Trophoblast cell (in vitro differentiated cells and primary cell): ENCODE measurements around the gene IGFBP3.

Source experiments
- DNase-seq, 2 donors: peaks; one replicate each; pipeline ENCODE4 v3.0.0-alpha.2; 2016
- H2AFZ ChIP-seq: 2 replicates; pipeline ENCODE4 v1.6.1; 2013; ENCODE audit warnings: low read length, moderate library complexity, mild to moderate bottlenecking; ENCODE audit not compliant: insufficient read depth, poor library complexity
- H2AK5ac ChIP-seq: 2 replicates; pipeline ENCODE4 v1.6.1; 2013; ENCODE audit warnings: mild to moderate bottlenecking, low read length
- H2BK120ac ChIP-seq: 2 replicates; pipeline ENCODE4 v1.6.1; 2013; ENCODE audit warnings: low read length, mild to moderate bottlenecking, moderate library complexity; ENCODE audit not compliant: insufficient read depth, poor library complexity
- H2BK12ac ChIP-seq: 2 replicates; pipeline ENCODE4 v1.6.1; 2013; ENCODE audit warnings: mild to moderate bottlenecking, low read length, moderate library complexity
- H2BK5ac ChIP-seq: 2 replicates; pipeline ENCODE4 v1.6.1; 2013; ENCODE audit warnings: low read length, low read depth, moderate library complexity, mild to moderate bottlenecking; ENCODE audit not compliant: poor library complexity
- H3K14ac ChIP-seq: 2 replicates; pipeline ENCODE4 v1.6.1; 2013; ENCODE audit warnings: mild to moderate bottlenecking, low read length
- H3K18ac ChIP-seq: 2 replicates; pipeline ENCODE4 v1.6.1; 2013; ENCODE audit warnings: mild to moderate bottlenecking, low read length
- H3K23ac ChIP-seq: 2 replicates; pipeline ENCODE4 v1.6.1; 2013; ENCODE audit warnings: low read length
- H3K27ac ChIP-seq: 2 replicates; pipeline ENCODE4 v1.5.1; 2013; ENCODE audit warnings: low read depth, mild to moderate bottlenecking, inconsistent platforms, low read length, moderate library complexity
- H3K27me3 ChIP-seq: 2 replicates; pipeline ENCODE4 v1.6.1; 2013; ENCODE audit warnings: inconsistent platforms, mild to moderate bottlenecking, low read length, moderate library complexity; ENCODE audit not compliant: insufficient read depth
- H3K36me3 ChIP-seq, 2 experiments: 1 replicate in 1 of 2; 2 replicates in 1 of 2; pipeline ENCODE4 v1.6.1; 2013; ENCODE audit warnings: low read length in 2 of 2, mild to moderate bottlenecking in 2 of 2, moderate library complexity in 1 of 2; ENCODE audit not compliant: insufficient read depth in 2 of 2, control insufficient read depth in 1 of 2
- H3K4ac ChIP-seq: 2 replicates; pipeline ENCODE4 v1.6.1; 2013; ENCODE audit warnings: low read depth, mild to moderate bottlenecking, low read length, moderate library complexity
- H3K4me1 ChIP-seq, 2 experiments: 1 replicate in 1 of 2; 2 replicates in 1 of 2; pipeline ENCODE4 v1.6.1; 2013; ENCODE audit warnings: low read length in 2 of 2, mild to moderate bottlenecking in 2 of 2, moderate library complexity in 1 of 2; ENCODE audit not compliant: insufficient read depth in 2 of 2, control insufficient read depth in 1 of 2
- H3K4me2 ChIP-seq: 2 replicates; pipeline ENCODE4 v1.6.1; 2013; ENCODE audit warnings: inconsistent platforms, mild to moderate bottlenecking, low read length, moderate library complexity
- H3K4me3 ChIP-seq: 2 replicates; pipeline ENCODE4 v1.5.1; 2013; ENCODE audit warnings: mild to moderate bottlenecking, low read depth, low read length, inconsistent platforms
- H3K79me1 ChIP-seq: one replicate; pipeline ENCODE4 v1.6.1; 2013; ENCODE audit warnings: low read length
- H3K79me2 ChIP-seq: 2 replicates; pipeline ENCODE4 v1.6.1; 2013; ENCODE audit warnings: low read length, mild to moderate bottlenecking; ENCODE audit not compliant: control insufficient read depth, insufficient read depth, poor library complexity
- H3K9ac ChIP-seq: 2 replicates; pipeline ENCODE4 v1.6.1; 2013; ENCODE audit warnings: mild to moderate bottlenecking, low read length
- H3K9me3 ChIP-seq: 2 replicates; pipeline ENCODE4 v1.6.1; 2013; ENCODE audit warnings: low read depth, mild to moderate bottlenecking, control low read depth, inconsistent platforms, low read length; ENCODE audit not compliant: insufficient read depth
- H4K12ac ChIP-seq: 2 replicates; pipeline ENCODE4 v1.6.1; 2013; ENCODE audit warnings: low read depth, mild to moderate bottlenecking, low read length, moderate library complexity
- H4K8ac ChIP-seq: 2 replicates; pipeline ENCODE4 v1.6.1; 2013; ENCODE audit warnings: low read depth, mild to moderate bottlenecking, low read length, moderate library complexity
- H4K91ac ChIP-seq: one replicate; pipeline ENCODE4 v1.6.1; 2013; ENCODE audit warnings: low read depth, mild to moderate bottlenecking, low read length, moderate library complexity
- WGBS: extraction: QIAGEN DNeasy Blood & Tissue Kit; methylation state at CpG from one replicate; pipeline ENCODE4 v1.1.7; 2013; ENCODE audit warnings: missing lambda C conversion rate; ENCODE audit not compliant: insufficient read length, insufficient coverage; ENCODE audit errors: extremely low coverage; 5-methylcytosine and 5-hydroxymethylcytosine counted together

The IGFBP3 gene

GRCh38 chr7:45902820-45903219 lies 18.3 kb downstream of the IGFBP3 start:
- no peak overlapping the region for H3K4me3 ChIP-seq
- H3K4me2 ChIP-seq, result no peak overlapping the region
- H3K4ac ChIP-seq, result no peak overlapping the region
- no peak overlapping the region for H3K23ac ChIP-seq
- H3K14ac ChIP-seq, result no peak overlapping the region
- H2BK5ac ChIP-seq, result no peak overlapping the region
- no peak overlapping the region for H2AFZ ChIP-seq
- no peak overlapping the region for H2BK120ac ChIP-seq
- WGBS, result no CpG with 5 or more reads among the region's 1 CpG
- no peak overlapping the region for H4K12ac ChIP-seq
- H3K27ac ChIP-seq, result no peak overlapping the region
- no peaks in the 10 kb centered on the region for H3K27me3 ChIP-seq
- H3K9me3 ChIP-seq, result no peaks in the 10 kb centered on the region
- no peaks in the 10 kb centered on the region for H3K79me1 ChIP-seq
- H2BK12ac ChIP-seq, result no peak overlapping the region
- no peak overlapping the region for H4K8ac ChIP-seq
- H3K18ac ChIP-seq, result no peak overlapping the region
- H3K9ac ChIP-seq, result no peak overlapping the region
- H3K79me2 ChIP-seq, result no peaks in the 10 kb centered on the region
- no peak overlapping the region for H4K91ac ChIP-seq
- H2AK5ac ChIP-seq, result no peak overlapping the region
- no peaks in the 10 kb centered on the region for H3K4me1 ChIP-seq
- no peak for DNase-seq
- no peaks in the 10 kb centered on the region for H3K36me3 ChIP-seq

GRCh38 chr7:45901566-45901965 lies 19.5 kb downstream of the IGFBP3 start:
- no peak overlapping the region for H2BK12ac ChIP-seq

DNA sequence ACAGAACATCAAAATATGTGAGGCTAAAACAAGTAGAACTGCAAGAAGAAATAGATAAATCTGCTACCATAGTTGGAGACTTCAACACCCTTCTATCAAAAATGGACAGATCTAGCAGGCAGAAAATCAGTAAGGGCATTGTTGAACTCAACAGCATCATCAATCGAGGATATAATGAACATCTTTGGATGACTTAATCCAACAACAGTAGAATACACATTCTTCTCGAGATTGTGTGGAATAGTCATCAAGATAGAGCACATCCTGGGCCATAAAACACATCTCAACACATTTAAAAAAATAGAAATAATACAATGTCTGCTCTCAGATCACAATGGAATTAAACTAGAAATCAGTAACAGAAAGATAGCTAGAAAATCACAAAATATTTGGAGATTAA lies 22.9 kb downstream of the IGFBP3 start:
- Histone ChIP-seq H3K4me1 (no peaks in the 10 kb centered on the region), H2BK5ac (no peak overlapping the region), H3K79me2 (no peaks in the 10 kb centered on the region)

More at GRCh38 chr7:45901566-45901965, 19.5 kb downstream of the IGFBP3 start:
- Histone ChIP-seq H3K4me3 (no peak overlapping the region), H2BK5ac (no peak overlapping the region), H3K14ac (no peak overlapping the region), H3K4me1 (no peaks in the 10 kb centered on the region), H3K79me2 (no peaks in the 10 kb centered on the region), H4K91ac (no peak overlapping the region), H3K4ac (no peak overlapping the region), H3K9me3 (no peaks in the 10 kb centered on the region), H3K27ac (no peak overlapping the region), H2AK5ac (no peak overlapping the region), H2AFZ (no peak overlapping the region), H3K9ac (no peak overlapping the region), H3K27me3 (no peaks in the 10 kb centered on the region), H3K4me2 (no peak overlapping the region), H4K8ac (no peak overlapping the region), H3K23ac (peak overlapping the region; percentile 66), H3K79me1 (no peaks in the 10 kb centered on the region), H3K36me3 (no peaks in the 10 kb centered on the region), H4K12ac (no peak overlapping the region), H3K18ac (no peak overlapping the region), H2BK120ac (no peak overlapping the region)
- no peak for DNase-seq
- no CpG with 5 or more reads among the region's 1 CpG for WGBS

DNA sequence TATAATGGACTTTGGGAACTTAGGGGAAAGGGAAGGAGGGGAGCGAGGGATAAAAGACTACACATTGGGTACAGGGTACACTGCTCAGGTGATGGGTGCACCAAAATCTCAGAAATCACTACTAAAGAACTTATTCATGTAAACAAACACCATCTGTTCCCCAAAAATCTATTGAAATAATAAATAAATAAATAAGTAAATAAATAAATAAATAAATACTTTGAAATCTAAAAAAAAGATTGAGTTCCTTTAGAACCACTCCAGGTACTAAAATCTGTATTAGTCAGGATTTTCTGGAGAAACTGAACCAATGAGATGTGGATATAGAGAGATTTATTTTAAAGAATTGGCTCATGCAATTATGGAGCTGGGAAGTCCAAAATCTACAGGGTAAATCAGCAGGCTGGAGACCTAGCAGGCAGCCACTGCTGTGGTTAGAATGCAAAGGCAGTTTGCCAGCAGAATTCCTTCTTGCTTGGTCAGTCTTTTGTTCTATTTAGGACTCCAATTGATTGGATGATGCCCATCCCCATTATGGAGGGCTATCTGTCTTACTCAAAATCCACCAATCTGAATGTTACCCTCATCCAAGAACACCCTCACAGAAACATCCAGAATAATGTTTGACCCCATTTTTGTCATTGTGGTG lies 23.9 kb downstream of the IGFBP3 start:
- H3K27me3 ChIP-seq, result no peaks in the 10 kb centered on the region
- no peak overlapping the region for H3K9ac ChIP-seq
- H2AFZ ChIP-seq, result no peak overlapping the region
- no peak overlapping the region for H3K27ac ChIP-seq
- H3K23ac ChIP-seq, result no peak overlapping the region
- no CpG with 5 or more reads among the region's 1 CpG for WGBS
- no peaks in the 10 kb centered on the region for H3K9me3 ChIP-seq
- no peaks in the 10 kb centered on the region for H3K4me1 ChIP-seq
- DNase-seq, result no peak
- no peak overlapping the region for H4K8ac ChIP-seq
- H3K36me3 ChIP-seq, result no peaks in the 10 kb centered on the region
- H2BK12ac ChIP-seq, result no peak overlapping the region
- H3K4ac ChIP-seq, result no peak overlapping the region
- H2AK5ac ChIP-seq, result no peak overlapping the region
- H3K79me2 ChIP-seq, result no peaks in the 10 kb centered on the region
- no peak overlapping the region for H3K14ac ChIP-seq
- no peak overlapping the region for H4K12ac ChIP-seq
- no peak overlapping the region for H3K18ac ChIP-seq
- H2BK120ac ChIP-seq, result no peak overlapping the region
- no peaks in the 10 kb centered on the region for H3K79me1 ChIP-seq
- H4K91ac ChIP-seq, result no peak overlapping the region
- no peak overlapping the region for H3K4me3 ChIP-seq
- H3K4me2 ChIP-seq, result no peak overlapping the region
- H2BK5ac ChIP-seq, result no peak overlapping the region

More for the DNA sequence above, 22.9 kb downstream of the IGFBP3 start:
- no peak overlapping the region for H2BK120ac ChIP-seq
- H3K27ac ChIP-seq, result no peak overlapping the region
- H2AK5ac ChIP-seq, result no peak overlapping the region
- no peaks in the 10 kb centered on the region for H3K36me3 ChIP-seq
- WGBS, result no CpG with 5 or more reads among the region's 2 CpGs
- H3K14ac ChIP-seq, result no peak overlapping the region
- H4K91ac ChIP-seq, result no peak overlapping the region
- H3K4ac ChIP-seq, result no peak overlapping the region
- no peak overlapping the region for H4K8ac ChIP-seq
- no peak overlapping the region for H3K23ac ChIP-seq
- no peaks in the 10 kb centered on the region for H3K79me1 ChIP-seq
- H3K4me2 ChIP-seq, result no peak overlapping the region
- H4K12ac ChIP-seq, result no peak overlapping the region
- H2AFZ ChIP-seq, result no peak overlapping the region
- H3K9ac ChIP-seq, result no peak overlapping the region
- H2BK12ac ChIP-seq, result no peak overlapping the region
- H3K27me3 ChIP-seq, result no peaks in the 10 kb centered on the region
- no peak for DNase-seq
- H3K18ac ChIP-seq, result no peak overlapping the region
- no peak overlapping the region for H3K4me3 ChIP-seq
- H3K9me3 ChIP-seq, result no peaks in the 10 kb centered on the region
